Gastrocnemius medialis (tissue), 4 donors: ENCODE data around the gene CMTR2.

Source experiments
- POLR2A ChIP-seq, 2 donors: fragments of 450-650 bp; IDR thresholded peaks; one replicate each; pipeline ENCODE4 v1.6.1; 2017; ENCODE audit warnings: antibody characterized with exemption in 2 of 2, mild to moderate bottlenecking in 2 of 2, moderate library complexity in 2 of 2
- TF ChIP-seq, protein P1 (sequence below), 5 experiments: fragments of 450-650 bp in 3 of 5; fragments of 200-600 bp in 2 of 5; sonication (generic) in 2 of 5; IDR thresholded peaks in 4 of 5; conservative IDR thresholded peaks in 1 of 5; 1 replicate in 4 of 5; 2 replicates in 1 of 5; pipeline ENCODE4 v1.5.1; 2016 to 2019; ENCODE audit warnings: antibody characterized with exemption in 5 of 5, mild to moderate bottlenecking in 3 of 5, moderate library complexity in 3 of 5

DNA sequence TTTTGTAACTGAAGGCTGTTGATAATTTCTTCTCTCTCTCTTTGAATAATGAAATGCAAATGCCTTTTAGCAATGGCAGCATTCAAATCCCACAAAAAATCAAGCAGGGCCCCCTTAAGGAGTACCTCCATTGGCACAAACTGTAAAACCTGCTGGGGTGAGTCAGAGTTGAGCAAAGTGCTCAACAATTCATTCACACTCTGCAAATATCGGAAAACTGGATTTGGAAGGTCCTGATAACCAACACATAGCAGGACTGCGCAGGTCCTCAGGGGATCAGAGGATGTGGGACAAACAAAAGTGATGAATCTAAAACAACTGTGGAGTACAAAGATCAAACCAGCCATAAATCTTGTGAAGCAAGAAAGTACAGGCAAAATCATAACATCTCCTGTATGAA, 5.6 kb downstream of the CMTR2 start:
- TF ChIP-seq, protein P1, sequence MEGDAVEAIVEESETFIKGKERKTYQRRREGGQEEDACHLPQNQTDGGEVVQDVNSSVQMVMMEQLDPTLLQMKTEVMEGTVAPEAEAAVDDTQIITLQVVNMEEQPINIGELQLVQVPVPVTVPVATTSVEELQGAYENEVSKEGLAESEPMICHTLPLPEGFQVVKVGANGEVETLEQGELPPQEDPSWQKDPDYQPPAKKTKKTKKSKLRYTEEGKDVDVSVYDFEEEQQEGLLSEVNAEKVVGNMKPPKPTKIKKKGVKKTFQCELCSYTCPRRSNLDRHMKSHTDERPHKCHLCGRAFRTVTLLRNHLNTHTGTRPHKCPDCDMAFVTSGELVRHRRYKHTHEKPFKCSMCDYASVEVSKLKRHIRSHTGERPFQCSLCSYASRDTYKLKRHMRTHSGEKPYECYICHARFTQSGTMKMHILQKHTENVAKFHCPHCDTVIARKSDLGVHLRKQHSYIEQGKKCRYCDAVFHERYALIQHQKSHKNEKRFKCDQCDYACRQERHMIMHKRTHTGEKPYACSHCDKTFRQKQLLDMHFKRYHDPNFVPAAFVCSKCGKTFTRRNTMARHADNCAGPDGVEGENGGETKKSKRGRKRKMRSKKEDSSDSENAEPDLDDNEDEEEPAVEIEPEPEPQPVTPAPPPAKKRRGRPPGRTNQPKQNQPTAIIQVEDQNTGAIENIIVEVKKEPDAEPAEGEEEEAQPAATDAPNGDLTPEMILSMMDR (IDR thresholded peaks at IDR 0.05 in 4 of 5, conservative IDR thresholded peaks at IDR 0.05 in 1 of 5): no peak
- no peak for TF ChIP-seq POLR2A (IDR thresholded peaks at IDR 0.05)
